Hematopoietic multipotent progenitor cell treated with erythropoietin and hydrocortisone succinate and interleukin-3 and kit ligand, for 6 days (in vitro differentiated cells): Measurements from ENCODE around the gene PRLR.

ENCODE experiments used
- DNase-seq: peaks from one replicate; pipeline ENCODE4 v3.0.0-alpha.2; 2015

Gene PRLR

DNA sequence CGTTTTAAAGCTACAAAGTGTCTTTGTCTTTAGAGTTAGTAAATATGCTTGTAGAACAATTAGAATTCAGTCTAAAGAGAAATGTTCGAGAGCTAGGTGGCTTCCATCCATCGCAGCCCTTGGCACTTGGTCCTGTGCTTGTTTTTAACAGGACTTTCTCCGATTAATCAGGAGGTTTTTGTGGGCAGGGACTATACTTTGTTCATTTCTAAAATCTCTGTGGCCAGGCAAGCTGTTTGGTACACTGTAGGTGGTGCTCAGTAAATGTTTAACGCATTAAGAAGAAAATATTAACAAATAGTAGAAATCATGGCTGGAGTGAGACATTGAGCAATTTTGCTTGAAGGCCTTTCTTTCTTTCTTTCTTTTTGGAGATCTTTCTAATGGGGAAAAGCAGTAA lies 203.3 kb downstream of the PRLR start:
- no peak for DNase-seq

DNA sequence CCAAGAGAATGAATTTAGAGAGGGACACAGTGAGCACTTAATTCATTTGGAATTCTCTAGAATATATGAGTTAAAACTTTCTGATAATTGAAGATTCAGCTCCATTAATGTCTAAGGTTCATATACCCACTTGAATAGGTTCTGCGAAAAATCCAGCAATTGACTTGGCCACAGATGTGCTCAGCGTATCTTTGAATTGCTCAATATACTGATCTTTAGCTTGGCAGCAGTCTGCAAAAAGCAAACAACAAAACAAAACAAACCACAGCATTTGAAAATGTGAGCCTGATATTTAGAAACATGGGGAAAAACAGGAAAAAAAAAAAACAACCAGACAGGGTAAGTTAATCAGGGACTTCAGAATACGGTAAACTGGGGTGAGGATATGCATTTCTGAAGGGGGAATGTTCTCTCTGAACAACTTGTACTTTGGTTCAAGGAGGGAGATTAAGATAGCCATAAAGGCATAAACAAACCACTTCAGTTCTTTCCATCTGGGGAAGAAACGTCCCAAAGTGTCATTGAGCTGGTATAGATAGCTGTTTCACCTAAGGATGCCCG lies 203.9 kb downstream of the PRLR start:
- no peak for DNase-seq

DNA sequence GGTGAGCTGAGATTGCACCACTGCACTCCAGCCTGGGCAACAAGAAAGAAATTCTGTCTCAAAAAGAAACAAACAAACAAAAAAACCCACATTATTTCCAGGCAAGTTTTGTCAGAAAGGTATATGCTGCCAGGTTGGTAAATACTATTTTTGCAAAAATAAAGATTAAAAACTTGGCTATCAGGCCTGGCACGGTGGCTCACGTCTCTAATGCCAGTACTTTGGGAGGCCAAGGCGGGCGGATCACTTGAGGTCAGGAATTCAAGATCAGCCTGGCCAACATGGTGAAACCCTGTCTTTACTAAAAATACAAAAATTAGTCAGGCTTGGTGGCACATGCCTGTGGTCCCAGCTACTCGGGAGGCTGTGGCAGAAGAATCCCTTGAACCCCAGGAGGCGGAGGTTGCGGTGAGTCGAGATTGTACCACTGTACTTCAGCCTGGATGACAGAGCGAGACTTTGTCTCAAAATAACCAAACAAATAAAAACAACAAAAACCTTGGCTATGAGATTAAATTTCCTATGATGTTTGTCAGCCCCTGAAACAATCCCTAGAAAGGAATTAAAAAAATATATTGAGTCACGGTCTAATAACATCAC lies 205.3 kb downstream of the PRLR start:
- DNase-seq = no peak

DNA sequence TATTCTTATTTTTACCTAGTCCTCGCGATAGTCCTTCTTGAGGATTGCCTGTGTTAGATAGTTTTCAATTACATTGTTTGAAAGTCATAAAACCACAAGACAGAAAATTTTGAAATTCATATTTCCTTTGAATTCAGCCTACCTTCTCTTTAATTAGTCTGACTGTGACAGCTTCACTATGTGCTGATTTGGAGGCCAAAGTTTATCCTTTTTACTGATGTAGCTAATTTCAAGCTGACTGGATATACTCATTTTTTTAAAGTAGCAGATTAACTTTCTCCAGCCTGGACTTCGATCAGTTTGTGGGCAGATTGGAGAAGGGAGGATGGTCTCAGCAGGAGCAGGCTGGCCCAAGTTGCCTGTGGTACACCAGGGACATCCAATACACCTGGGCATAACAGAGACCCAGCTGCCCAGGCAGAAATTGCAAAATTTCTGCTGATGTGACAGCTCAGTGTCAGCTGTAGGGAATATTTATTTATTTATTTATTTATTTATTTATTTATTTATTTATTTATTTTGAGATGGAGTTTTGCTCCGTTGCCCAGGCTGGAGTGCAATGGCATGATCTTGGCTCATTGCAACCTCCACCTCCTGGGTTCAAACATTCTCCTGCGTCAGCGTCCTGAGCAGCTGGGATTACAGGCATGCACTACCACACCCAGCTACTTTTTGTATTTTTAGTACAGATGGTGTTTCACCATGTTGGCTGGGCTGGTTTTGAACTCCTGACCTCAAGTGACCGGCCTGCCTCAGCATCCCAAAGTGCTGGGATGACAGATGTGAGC lies 206.7 kb downstream of the PRLR start:
- DNase-seq = no peak

DNA sequence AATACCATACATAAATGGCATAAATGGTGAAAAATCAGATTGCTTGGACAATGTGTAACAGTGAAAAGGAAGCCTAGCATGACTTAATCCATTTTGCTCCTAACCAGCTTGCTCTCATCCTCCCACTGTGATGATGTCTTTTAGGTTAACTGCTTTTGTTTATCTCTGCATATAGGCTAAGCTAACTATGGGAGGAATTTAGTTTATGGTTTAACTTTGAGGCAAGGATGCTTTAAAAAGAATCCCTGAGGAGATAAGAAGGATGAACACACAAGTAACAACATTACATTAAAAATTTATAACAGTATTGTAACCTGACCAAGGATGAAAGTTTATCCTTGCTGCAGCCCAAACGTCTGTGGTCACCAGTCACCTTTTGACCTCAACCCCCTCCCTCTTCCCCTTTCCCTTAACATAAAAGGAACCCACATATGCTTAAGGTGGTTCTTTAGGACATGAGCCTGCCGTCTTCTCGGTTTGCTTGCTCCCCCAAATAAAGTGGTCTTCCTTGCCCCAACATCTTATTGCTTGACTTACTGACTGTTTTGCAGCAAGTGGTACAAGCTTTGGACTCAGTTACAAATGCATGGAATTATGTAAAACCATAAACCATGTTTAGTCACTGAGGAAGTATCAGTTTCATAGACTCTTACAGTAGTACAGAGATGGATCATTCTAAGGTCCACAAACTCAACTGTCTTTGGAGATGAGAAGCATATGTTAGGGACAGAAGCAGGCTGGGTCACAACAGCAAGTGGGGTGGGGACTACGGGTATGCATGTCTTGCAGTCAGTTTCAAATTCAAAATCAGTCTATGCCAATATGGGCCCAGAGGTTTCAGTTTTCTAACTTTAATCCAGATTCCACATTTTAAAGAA lies 213.9 kb downstream of the PRLR start:
- no peak for DNase-seq

DNA sequence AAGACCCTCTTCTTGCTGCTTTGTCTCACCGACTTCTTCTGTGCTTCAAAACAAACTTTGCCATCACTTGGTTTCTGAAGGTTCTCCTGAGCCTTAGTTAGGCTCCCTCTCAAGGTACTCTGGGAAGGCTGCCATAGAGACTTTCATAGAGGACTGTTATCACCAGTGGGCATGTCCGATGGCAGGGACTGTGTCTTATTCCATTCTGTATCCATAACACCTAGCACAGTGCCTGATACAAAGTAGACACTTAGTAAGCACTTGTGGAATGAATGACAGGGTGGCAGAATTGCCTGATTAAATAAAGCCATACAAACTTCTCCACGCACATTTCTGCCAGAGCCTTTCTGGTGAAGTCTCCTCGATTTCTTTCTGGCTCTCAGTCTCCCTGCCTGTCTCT lies 215.2 kb downstream of the PRLR start:
- DNase-seq = no peak

DNA sequence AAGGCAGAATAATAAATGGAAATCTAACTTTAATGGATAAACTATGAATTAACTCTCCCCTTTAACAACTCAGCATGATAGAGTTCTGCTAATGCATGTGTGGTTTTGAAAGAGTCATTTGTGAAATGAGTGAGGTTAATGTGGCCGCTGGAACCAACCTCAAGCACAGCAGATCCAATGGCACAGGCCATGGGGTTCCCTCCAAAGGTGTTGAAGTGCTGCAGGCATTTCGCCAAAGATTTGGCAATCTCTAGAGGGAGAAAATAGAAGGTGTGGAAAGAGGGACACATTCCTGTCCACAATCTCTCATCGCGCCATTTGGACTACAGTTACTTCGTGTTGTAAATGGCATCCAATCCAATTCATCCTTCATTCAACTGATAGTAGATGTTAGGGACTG lies 217.5 kb downstream of the PRLR start:
- DNase-seq = no peak

DNA sequence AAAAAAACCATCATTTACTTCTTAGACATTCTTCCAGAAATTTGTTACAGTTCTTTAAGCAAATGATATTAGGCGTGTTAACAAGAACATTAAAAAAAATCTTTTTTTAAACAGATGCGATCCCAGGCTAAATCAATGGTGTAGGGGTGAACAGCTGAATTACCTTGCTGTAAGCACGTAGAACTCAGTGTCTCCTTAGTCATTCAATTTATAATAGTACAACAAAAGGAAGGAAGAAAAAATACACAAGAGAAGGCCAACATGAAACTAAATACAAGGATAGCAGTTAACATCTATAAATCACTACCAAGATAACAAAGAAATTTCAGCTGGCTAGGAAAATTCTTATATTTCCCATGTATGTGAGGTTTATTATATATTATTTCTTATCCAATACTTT lies 217.9 kb downstream of the PRLR start:
- DNase-seq = no peak

DNA sequence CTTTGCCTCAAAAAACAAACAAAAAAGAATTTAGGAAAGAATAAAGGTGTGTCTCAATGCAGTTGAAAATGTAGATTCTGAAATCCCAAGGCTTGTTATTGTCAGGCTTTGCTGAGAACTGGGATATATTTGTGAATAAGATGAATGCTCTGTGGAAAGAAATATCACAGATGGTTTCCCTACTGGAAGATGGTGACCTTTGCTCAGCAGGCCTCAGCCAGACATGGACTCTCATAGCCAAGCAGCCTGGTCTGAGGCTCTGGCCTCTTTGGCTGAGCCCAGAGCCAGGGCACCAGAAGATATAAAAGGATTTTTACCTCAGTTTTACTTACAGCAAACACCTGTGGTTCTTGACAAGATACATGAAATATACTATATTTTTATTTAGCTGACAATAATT lies 219.6 kb downstream of the PRLR start:
- no peak for DNase-seq

DNA sequence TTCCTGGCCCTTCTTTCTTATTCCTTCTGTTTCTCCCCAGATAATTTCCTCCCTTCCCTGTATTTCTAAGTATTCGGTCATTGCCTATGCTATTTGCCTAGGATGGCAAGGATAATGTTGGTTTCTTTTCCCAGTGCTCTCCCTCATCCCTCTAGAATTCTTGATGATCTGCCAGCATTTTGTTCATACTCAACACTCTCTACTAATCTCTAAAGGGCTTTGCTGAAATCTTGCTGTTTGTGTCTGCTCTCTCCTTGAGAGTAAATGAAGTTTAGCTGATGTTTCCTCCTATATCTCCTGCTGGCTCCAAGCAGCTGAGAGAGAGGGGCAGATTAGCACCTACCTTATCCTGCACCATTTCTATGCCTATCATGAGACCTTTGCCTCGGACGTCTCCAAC lies 220.6 kb downstream of the PRLR start:
- no peak for DNase-seq

DNA sequence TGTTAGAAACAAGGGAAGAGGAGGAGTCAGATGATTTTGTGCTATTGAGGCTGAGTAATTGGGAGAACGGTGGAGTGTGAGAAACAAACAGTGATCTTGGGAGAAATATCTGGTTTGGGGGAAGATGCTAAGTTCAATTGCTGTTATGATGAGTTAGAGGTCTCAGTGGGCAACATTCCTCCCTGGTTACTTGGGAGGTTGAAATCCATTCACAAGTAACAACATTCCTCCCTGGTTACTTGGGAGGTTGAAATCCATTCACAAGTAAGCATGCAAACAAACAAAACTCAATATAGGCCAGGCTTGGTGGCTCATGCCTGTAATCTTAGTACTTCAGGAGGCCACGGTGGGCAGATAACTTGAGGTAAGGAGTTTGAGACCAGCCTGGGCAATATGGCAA lies 221.3 kb downstream of the PRLR start:
- no peak for DNase-seq

DNA sequence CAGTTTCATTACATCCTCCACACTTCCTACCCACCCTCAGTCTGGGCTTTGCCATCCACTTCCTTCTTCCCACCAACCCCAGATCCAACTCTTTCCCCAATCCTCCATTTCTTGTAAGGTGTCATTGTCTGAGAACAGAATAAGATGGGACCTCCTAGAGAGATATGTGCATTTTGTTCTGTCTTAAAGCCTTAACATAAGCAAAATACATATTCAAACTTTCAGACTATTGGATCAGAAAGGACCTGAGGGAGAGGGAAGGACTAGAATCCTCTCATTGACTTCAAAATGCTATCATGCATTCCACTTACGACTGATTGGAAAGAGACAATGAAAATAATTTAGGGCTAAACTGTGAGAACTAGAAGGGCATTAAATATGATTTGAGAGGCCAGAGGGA lies 225.5 kb downstream of the PRLR start:
- no peak for DNase-seq

DNA sequence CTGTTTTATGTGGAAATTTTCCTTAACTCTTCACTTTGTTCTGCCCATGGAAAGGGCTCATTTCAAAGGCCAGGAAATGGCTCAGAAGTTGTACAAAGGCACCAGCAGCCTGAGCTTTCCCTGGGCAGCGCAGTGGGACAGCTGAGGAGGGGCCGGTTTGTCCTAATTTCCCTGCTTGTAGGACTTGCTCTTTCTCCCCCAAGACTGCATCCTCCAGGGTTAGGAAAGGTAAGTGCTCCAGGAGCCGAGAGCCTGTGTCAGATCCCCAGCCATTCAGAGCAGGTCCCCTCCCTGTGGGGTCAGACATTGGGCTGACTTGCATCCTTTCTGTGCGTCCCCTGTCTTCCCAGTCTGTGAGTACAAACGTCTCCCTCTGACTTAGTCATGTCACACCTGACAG lies 226.1 kb downstream of the PRLR start:
- no peak for DNase-seq

DNA sequence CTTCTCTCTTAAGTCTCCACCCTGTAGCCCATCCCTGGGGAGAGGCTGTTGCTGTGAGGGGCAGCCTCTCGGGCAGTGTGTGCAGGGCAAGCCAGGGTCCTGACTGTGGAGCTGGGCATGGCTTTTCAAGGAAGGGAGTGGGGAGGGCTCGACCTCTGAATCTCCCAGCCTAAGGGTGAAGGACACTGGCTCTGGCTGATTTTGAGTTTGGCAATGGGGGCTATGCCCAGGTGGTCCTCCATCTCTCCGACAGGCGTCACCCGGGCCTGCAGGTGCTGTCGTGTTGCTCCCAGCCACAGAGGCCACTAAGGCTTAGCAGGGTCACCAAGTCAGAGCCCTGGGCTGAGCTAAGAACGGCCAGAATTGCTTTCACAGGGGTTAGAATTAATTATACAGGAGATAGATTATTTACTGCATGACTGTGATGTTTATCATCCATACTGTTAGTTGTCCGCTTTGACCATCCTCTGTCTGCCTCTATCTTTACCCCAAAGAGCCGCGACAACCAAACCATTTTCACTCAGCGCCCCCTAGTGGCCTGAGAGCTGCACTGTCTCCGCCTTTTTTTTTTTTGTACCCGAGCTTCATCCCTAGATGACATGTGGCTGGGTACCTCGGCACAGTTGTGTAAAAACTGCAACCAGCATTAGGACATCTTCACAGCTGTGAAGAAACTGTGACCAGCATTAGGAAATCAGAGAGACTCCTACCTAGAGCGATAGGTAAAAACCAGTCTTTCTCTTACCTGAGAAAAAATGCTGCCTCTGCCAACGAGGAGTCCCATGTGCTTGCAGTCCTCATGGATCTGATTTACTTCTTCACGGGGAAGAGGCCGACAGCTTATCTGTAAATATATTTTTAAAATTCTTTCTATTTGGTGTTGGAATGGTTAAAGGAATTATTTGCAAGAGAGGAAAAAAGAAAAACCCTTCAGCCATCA lies 227.0 kb downstream of the PRLR start:
- DNase-seq = peak; percentile 84

DNA sequence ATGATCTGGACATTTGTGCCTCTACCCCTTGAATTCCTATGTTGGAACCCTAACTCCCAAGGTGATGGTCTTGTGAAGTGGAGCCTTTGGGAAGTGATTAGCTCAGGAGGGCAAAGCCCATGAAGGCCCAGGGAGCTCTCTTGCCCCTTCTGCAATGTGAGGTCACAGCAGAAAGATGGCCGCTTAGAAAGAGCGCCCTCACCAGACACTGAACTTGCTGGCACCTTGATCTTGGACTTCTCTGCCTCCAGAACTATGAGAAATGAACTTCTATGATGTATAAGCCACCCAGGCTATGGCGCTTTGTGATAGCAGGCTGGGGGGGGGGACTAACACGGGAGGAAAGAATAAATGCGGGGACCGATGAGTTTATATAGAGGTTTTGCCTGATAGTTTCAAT lies 227.8 kb downstream of the PRLR start:
- no peak for DNase-seq

DNA sequence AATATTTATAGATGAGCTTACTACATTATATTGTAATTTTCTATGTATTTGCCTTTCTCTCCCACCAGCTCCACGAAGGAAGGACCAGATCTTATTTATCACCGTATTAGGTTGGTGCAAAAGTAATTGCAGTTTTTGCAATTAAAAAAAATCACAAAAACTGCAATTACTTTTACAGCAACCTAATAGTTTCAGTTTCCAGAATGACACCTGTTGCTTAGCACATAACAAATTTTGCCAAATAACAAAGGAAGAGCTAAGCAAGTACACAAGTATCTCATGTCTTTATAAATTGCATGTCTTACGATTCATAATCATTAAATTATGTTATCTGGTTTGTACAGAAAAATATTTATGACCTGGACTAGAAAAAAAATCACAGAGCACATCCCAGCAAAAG lies 228.4 kb downstream of the PRLR start:
- no peak for DNase-seq
